Neuron (in vitro differentiated cells): ENCODE measurements around the gene CYP1A2.
"Not testable (repeated sequence)": the region's sequence is repeated elsewhere in the genome, so short reads cannot be mapped to it uniquely, and the experiment has no call there.

Experiments used
- H2AFZ ChIP-seq: one replicate; pipeline ENCODE4 v1.6.1; 2013; ENCODE audit warnings: low read depth, mild to moderate bottlenecking, inconsistent platforms, low read length, moderate library complexity
- H3K27me3 ChIP-seq: one replicate; pipeline ENCODE4 v1.6.1; 2013; ENCODE audit warnings: low read length; ENCODE audit not compliant: insufficient read depth
- H3K36me3 ChIP-seq: one replicate; pipeline ENCODE4 v1.6.1; 2013; ENCODE audit warnings: low read length; ENCODE audit not compliant: insufficient read depth
- H3K4me1 ChIP-seq: one replicate; pipeline ENCODE4 v1.6.1; 2013; ENCODE audit warnings: low read length; ENCODE audit not compliant: insufficient read depth
- H3K4me3 ChIP-seq: 2 replicates; pipeline ENCODE4 v1.5.1; 2013; ENCODE audit warnings: mild to moderate bottlenecking, low read length, moderate library complexity
- H3K9me3 ChIP-seq: one replicate; pipeline ENCODE4 v1.6.1; 2013; ENCODE audit warnings: low read length

The CYP1A2 gene

DNA sequence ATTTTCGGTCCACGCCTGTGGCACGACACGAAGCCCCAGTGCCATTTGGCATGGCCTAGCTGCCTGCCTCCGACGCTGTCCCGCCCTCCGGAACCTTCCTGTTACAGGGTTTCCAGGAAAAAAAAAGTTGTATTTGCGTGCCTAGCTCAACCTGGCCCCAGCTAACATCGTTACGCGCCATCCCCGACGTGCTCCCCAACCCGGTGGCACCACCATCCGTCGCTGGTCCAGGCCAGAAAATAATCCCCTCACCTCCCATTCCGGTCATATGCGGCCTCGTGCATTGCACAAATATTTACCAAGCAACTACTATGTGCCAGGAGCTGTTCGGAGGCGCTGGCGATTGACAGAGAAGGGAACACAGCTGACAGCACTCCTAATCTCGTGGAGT lies 21.9 kb upstream of the CYP1A2 start:
- peak overlapping the region; percentile 18 for H3K4me3 ChIP-seq
- H3K27me3 ChIP-seq: peaks cover 13% of the 10 kb centered on the region
- H3K9me3 ChIP-seq: no peaks in the 10 kb centered on the region
- no peaks in the 10 kb centered on the region for H3K36me3 ChIP-seq
- peaks cover 10% of the 10 kb centered on the region for H3K4me1 ChIP-seq
- H2AFZ ChIP-seq: no peak overlapping the region

DNA sequence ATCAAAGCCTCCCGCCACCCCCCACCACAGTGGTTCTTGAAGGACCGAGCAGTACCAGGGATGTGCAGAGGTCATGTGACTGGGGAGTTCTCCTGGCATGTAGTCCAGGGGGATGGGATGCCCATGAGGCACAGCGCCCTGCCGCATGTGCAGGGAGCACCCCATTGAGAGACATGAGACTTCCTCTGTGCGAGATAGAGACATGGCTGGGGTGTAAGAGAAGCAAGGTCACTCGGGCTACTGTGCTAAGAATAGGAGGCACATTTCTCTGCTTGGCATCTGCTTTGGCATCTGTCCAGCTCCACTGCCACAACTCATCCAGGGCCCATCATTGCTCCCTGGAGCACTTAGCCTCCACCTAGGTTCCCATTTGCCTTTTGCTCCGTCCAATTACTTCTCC lies 20.9 kb upstream of the CYP1A2 start:
- Histone ChIP-seq H3K4me1 (peaks cover 10% of the 10 kb centered on the region), H3K36me3 (no peaks in the 10 kb centered on the region), H3K4me3 (no peak overlapping the region), H2AFZ (no peak overlapping the region), H3K27me3 (peaks cover 16% of the 10 kb centered on the region), H3K9me3 (no peaks in the 10 kb centered on the region)

GRCh38 chr15:74728699-74729098 lies 19.9 kb upstream of the CYP1A2 start:
- Histone ChIP-seq H3K4me1 (peaks cover 10% of the 10 kb centered on the region), H3K27me3 (peaks cover 22% of the 10 kb centered on the region)
- H3K4me3 ChIP-seq, H3K36me3 ChIP-seq, H3K9me3 ChIP-seq, H2AFZ ChIP-seq: not testable (repeated sequence)

DNA sequence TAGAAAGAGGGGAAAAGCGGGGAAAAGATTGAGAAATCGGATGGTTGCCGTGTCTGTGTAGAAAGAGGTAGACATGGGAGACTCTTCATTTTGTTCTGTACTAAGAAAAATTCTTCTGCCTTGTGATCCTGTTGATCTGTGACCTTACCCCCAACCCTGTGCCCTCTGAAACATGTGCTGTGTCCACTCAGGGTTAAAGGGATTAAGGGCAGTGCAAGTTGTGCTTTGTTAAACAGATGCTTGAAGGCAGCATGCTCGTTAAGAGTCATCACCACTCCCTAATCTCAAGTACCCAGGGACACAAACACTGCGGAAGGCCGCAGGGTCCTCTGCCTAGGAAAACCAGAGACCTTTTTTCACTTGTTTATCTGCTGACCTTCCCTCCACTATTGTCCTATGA lies 19.3 kb upstream of the CYP1A2 start:
- Histone ChIP-seq H3K4me1 (peaks cover 10% of the 10 kb centered on the region), H3K27me3 (peaks cover 21% of the 10 kb centered on the region)
- H3K9me3 ChIP-seq, H3K4me3 ChIP-seq, H3K36me3 ChIP-seq, H2AFZ ChIP-seq: not testable (repeated sequence)

DNA sequence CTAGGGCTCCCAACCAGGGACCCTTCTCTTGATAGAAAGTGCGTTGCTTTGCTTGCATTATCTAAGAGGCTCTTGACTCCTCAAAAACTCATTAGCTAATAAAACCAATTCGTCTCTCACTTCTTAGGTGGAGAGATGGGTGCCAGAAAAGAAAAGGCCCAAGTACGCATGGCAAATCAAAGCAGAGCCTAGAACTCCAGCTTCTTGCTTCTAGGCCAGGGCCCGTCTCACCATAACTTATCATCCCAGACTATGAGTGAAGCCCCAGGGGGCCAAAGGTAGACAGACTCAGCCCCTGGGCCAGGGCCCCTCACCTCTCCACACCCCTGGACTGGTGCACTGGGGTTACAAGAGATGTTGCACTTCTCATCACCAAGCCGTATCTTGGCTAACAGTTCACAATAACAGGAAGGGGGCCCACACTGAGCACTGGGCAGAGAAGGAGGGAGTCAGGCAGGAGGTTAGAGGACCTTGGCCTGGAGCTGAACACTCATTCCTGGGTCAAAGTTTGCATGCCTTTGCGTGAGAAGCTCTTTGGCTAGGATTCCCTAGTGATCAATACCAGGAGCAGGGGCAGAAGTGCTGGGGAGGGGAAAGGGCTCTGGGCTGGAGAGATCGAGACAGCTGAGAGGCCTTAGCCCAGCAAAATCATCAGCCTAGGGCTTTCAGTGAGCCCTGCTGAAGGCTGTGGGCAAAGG lies 17.9 kb upstream of the CYP1A2 start:
- Histone ChIP-seq H2AFZ (no peak overlapping the region), H3K9me3 (no peaks in the 10 kb centered on the region), H3K4me3 (no peak overlapping the region), H3K27me3 (peaks cover 22% of the 10 kb centered on the region), H3K36me3 (no peaks in the 10 kb centered on the region), H3K4me1 (peaks cover 8% of the 10 kb centered on the region)

- Histone ChIP-seq H2AFZ (no peak overlapping the region), H3K9me3 (no peaks in the 10 kb centered on the region), H3K4me3 (no peak overlapping the region), H3K4me1 (peaks cover 2% of the 10 kb centered on the region), H3K36me3 (no peaks in the 10 kb centered on the region), H3K27me3 (peaks cover 19% of the 10 kb centered on the region)
These were observed 15.8 kb upstream of the CYP1A2 start for GRCh38 chr15:74732846-74733245.

- peaks cover 2% of the 10 kb centered on the region for H3K4me1 ChIP-seq
- H3K36me3 ChIP-seq: no peaks in the 10 kb centered on the region
- H3K27me3 ChIP-seq: peaks cover 19% of the 10 kb centered on the region
- H3K9me3 ChIP-seq: no peaks in the 10 kb centered on the region
- no peak overlapping the region for H3K4me3 ChIP-seq
- H2AFZ ChIP-seq: no peak overlapping the region
These were observed 15.4 kb upstream of the CYP1A2 start for GRCh38 chr15:74733269-74733668.

- Histone ChIP-seq H3K36me3 (no peaks in the 10 kb centered on the region), H3K4me1 (peaks cover 2% of the 10 kb centered on the region), H3K4me3 (no peak overlapping the region), H3K9me3 (no peaks in the 10 kb centered on the region), H3K27me3 (peaks cover 19% of the 10 kb centered on the region), H2AFZ (no peak overlapping the region)
These were observed 13.3 kb upstream of the CYP1A2 start for GRCh38 chr15:74735305-74735704.

DNA sequence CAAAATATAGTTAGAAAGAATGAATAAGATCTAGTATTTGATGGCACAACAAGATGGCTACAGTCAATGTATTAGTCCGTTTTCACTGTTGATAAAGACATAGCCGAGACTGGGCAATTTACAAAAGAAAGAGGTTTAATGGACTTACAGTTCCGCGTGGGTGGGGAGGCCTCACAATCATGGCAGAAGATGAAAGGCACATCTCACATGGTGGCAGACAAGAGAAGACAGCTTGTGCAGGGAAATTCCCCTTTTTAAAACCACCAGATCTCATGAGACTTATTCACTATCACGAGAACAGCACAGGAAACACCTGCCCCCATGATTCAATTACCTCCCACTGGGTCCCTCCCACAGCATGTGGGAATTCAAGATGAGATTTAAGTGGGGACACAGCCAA lies 10.4 kb upstream of the CYP1A2 start:
- H3K4me3 ChIP-seq, H3K27me3 ChIP-seq, H2AFZ ChIP-seq, H3K4me1 ChIP-seq, H3K9me3 ChIP-seq, H3K36me3 ChIP-seq: not testable (repeated sequence)

DNA sequence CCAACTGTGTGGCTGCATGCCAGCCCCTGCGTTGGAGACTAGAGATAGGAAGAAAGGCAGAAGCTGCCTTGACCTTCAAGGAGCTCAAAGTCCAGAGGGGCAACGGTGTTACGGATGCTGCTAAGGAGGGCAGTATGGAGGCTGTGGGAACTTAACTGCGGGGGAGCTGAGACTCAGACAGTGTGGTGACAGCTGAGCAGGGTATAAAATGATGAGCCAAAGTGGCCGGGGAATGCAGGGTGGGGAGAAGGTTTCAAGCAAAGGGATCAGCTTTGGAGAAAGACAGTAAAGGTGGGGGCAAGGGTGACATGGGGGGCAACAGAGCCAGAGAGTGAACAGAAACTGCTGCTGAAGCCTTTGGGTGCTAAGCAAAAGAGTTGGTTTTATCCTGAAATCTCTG lies 6.2 kb upstream of the CYP1A2 start:
- H3K27me3 ChIP-seq: no peaks in the 10 kb centered on the region
- H3K36me3 ChIP-seq: no peaks in the 10 kb centered on the region
- peaks cover 2% of the 10 kb centered on the region for H3K9me3 ChIP-seq
- H2AFZ ChIP-seq: no peak overlapping the region
- no peaks in the 10 kb centered on the region for H3K4me1 ChIP-seq
- H3K4me3 ChIP-seq: no peak overlapping the region

DNA sequence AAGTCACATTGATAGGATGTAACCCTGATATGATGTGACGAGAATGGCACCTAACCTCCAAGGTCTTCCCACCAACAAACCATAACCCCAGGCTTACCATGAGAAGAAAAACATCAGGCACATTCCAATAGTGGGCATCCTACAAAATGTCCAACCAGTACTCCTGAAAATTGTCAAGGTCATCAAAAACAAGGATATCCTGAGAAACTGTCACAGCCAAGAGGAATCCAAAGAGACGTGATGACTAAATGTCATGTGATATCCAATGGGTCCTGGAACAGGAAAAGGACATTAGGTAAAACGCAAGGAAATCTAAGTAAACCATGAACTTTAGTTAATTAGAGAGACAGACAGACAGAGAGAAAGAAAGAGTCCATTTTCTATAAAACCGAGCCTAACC lies 2.3 kb upstream of the CYP1A2 start:
- Histone ChIP-seq H3K4me1 (no peaks in the 10 kb centered on the region), H2AFZ (no peak overlapping the region), H3K9me3 (peaks cover 4% of the 10 kb centered on the region), H3K36me3 (no peaks in the 10 kb centered on the region), H3K4me3 (no peak overlapping the region), H3K27me3 (peaks cover 7% of the 10 kb centered on the region)

GRCh38 chr15:74749832-74750231 lies 1.2 kb downstream of the CYP1A2 start:
- Histone ChIP-seq H3K4me3 (no peak overlapping the region), H3K36me3 (no peaks in the 10 kb centered on the region), H3K27me3 (peaks cover 12% of the 10 kb centered on the region), H3K4me1 (no peaks in the 10 kb centered on the region), H2AFZ (no peak overlapping the region), H3K9me3 (peaks cover 2% of the 10 kb centered on the region)

DNA sequence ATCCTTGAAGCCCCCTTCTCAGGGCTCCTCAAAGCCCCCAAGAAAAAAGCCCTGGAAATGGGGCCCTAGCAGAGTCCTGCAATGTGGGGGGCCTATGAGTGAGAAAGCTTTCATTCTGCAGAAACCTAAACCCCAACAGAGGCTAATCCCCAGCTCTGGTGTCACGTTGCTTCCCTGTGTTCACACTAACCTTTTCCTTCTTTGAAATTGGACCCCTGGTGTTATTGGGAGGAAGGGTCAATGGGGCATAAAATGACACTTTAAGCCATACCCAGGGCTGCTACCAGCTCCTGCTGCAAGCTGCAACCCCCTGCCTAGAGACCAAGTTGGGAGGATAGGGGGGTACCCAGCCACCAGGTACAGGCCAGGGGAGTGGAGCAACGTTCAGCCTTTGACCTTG lies 2.1 kb downstream of the CYP1A2 start:
- H3K4me3 ChIP-seq: no peak overlapping the region
- no peaks in the 10 kb centered on the region for H3K4me1 ChIP-seq
- no peaks in the 10 kb centered on the region for H3K36me3 ChIP-seq
- no peak overlapping the region for H2AFZ ChIP-seq
- peaks cover 2% of the 10 kb centered on the region for H3K9me3 ChIP-seq
- H3K27me3 ChIP-seq: peaks cover 12% of the 10 kb centered on the region

GRCh38 chr15:74752011-74752410 lies 3.4 kb downstream of the CYP1A2 start:
- Histone ChIP-seq H3K36me3 (no peaks in the 10 kb centered on the region), H3K9me3 (peaks cover 2% of the 10 kb centered on the region), H3K4me3 (no peak overlapping the region), H2AFZ (no peak overlapping the region), H3K27me3 (peaks cover 12% of the 10 kb centered on the region), H3K4me1 (no peaks in the 10 kb centered on the region)
